Limb (tissue), 2 donors: ENCODE data around the gene GRAP.

ENCODE experiments used
- DNase-seq, 2 donors: peaks; one replicate each; pipeline ENCODE4 v3.0.0-alpha.2; 2016; ENCODE audit errors: extremely low spot score in 2 of 2

The GRAP gene

DNA sequence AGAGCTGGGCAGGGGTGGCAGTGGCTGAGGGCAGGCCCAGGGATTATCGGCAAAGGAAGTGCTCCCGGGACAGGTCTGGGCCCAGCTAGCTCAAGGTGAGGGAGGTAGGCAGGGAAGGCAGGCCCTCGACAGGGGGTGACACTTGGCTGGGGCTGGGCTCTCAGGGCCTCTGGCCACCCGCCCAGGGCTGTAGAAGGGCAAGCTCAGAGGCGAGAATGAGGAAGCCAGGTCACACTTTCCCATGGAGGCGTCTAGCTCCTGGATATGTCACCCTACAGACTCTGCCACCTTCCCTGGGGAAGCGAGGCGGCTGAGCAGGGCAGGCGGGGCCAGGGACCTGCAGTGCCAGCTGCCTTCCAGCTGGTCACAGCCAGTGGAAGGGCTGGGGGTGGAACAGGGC lies 61.3 kb downstream of the GRAP start:
- no peak for DNase-seq

- no peak for DNase-seq
Measured at GRCh38 chr17:18984273-18985114, 62.3 kb downstream of the GRAP start.

GRCh38 chr17:18981642-18982424 lies 64.9 kb downstream of the GRAP start:
- no peak for DNase-seq

GRCh38 chr17:18981335-18981641 lies 65.5 kb downstream of the GRAP start:
- DNase-seq = no peak

DNA sequence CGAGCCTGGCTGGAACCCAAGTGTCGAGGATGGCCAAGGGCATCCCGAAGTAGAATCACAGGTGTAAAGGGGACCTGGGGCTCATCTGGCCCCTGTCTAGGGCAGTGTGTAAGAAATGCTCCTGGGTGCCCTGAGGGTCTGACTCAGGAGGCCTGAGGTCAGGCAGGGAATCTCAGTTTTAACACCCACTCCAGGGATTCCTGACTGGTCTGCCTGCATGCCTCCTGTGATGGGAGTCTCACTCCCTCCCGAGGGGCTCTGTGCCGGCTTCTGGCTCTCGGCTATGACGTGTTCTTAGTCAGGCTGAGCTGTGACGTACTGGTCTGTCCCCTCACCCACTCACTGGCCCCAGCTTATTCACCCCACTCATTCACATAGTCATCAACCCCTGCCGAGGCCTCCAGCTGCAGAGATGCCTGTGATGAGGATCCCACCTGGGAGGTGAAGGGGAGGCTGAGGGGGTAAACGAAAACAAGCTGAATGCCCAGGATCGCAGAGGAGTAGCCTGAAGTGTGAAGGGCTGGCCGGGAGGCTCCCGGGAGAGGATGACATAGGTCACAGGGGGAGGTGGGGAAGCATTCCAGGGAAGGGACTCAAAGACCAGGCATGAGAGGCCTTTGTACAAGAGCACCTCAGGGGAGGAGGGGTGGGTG lies 65.9 kb downstream of the GRAP start:
- DNase-seq = no peak

DNA sequence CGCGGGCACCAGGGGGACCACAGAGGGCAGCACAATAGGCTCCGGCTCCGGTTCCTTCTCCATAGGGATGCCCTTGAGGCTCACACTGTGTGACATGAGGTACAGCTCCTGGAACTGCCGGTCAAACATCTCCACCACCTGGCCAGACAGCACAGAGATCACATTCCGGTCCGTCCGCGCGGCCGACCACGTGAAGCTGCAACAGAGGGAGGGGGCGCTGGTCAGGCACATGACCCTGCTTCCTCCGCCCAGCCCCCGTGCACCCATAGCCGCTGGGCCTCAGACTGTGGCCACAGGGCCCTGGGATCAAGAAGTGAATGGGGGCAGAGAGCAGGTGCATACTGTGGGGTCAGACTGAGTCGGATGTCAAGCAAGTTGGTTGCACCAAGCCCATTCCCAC lies 68.1 kb downstream of the GRAP start:
- no peak for DNase-seq

GRCh38 chr17:18978050-18978449 lies 68.7 kb downstream of the GRAP start:
- DNase-seq = no peak

- DNase-seq = no peak
Measured at GRCh38 chr17:18977646-18978045, 69.1 kb downstream of the GRAP start.

DNA sequence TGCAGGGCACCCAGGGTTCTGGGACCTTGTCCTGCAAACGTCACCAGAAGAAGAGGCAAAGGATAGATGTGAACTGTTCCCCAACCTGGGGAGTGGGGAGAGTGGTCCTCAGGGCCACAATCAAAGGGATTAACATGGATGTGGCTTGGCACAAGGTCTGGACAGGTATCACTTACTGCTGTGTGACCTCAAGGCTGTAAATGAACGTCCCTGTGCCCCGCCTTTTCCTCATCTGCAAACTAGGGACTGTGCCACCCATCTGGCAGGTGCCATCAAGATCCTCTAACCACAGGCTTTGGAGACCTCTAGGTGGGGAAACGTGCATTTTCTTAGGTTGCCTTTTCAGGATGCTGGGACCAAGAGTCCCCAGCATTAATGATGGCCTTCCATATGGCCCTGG lies 69.7 kb downstream of the GRAP start:
- DNase-seq = no peak

GRCh38 chr17:18976201-18976600 lies 70.6 kb downstream of the GRAP start:
- DNase-seq = no peak

DNA sequence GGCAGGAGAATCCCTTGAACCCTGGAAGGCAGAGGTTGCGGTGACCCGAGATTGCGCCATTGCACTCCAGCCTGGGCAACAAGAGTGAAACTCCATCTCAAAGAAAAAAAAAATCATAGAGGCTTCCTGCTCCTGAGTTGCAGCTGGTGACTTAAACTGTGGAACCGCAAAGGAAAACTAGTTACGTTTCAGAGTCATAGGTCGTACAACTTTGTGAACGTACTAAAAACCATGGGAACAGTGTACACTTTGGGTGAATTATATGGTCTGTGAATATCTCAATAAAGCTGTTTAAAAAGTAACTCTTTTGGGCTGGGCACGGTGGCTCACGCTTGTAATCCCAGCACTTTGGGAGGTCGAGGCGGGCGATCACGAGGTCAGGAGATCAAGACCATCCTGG lies 71.2 kb downstream of the GRAP start:
- no peak for DNase-seq

DNA sequence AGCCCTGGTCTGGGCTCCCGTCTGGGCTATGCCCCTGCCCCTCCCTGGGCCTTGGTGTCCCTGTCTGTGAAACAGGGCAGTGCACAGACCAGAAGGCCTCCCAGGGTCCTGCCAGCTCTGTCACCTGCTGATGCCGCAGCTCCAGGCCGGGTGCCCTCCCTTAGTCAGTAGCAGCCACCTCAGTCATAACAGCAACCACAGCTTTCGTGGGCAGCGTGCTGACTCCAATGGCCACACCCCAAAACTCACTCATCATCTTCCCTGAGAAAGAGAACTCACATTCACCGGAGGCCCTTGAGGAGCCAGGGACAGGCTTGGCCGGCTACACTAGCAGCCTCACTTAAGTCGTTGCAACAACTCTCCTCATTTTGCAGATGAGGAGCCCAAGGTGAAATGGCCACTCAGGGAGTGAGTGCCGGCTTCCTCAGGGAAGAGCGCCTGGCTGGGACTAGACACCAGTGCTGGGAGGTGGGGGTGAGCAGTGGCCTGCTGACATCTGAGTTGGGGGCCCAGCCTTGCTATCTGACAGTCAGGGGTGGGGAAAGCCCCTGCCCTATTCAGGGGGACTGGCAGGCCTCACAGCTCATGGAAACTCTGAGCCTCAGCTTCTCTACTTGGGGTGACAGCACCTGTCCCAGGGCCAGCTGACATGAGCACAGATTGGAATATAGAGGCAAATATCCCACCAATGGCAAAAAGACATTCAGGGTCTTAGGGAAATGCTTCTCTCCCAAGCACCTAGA lies 72.2 kb downstream of the GRAP start:
- DNase-seq = no peak

DNA sequence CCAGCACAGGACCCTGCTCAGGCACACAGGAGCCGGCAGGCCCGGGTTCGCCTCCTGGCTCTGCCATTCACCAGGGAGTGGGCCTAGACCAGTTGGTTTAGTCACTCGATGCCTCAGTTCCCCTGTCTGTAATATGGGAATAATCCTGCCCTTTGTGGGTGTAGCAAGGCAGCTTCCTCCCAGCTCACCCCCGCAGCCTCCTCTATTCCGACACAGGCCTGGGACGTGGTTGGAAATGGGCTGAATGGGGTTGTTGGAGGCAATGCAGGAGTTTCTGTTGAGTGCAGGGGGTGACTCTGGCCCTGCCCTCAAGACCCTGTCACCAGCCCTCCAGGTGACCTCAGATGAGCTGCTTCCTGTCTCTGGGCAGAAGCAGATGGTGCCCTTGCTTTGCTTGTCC lies 75.0 kb downstream of the GRAP start:
- DNase-seq = no peak
